Activated CD4-positive, alpha-beta T cell treated with anti-CD3 and anti-CD28 coated beads, Interleukin-2, amount 10 ng/mL, durations not matched to agents 24 days and 14 days (primary cell): ENCODE measurements around the gene TGM6. TPM values are rescaled to one million over a fixed set of nuclear protein-coding genes. Genes with fewer than 3 reads are reported as not detected.

Experiments
- DNase-seq: peaks from one replicate; pipeline ENCODE4 v3.0.0; 2022
- H3K27ac Mint-ChIP-seq: one replicate; pipeline ENCODE4 v1.8.0; 2022; ENCODE audit warnings: mild to moderate bottlenecking, mixed read lengths
- H3K27me3 Mint-ChIP-seq: one replicate; pipeline ENCODE4 v1.8.0; 2022; ENCODE audit warnings: mixed read lengths
- H3K36me3 Mint-ChIP-seq: one replicate; pipeline ENCODE4 v1.8.0; 2022; ENCODE audit warnings: low read depth, mild to moderate bottlenecking, mixed read lengths
- H3K4me1 Mint-ChIP-seq: one replicate; pipeline ENCODE4 v1.8.0; 2021; ENCODE audit warnings: mixed read lengths
- H3K4me3 Mint-ChIP-seq: one replicate; pipeline ENCODE4 v1.8.0; 2022; ENCODE audit warnings: mild to moderate bottlenecking, moderate library complexity, mixed read lengths
- H3K9me3 Mint-ChIP-seq: one replicate; pipeline ENCODE4 v1.8.0; 2021; ENCODE audit warnings: mixed read lengths
- intact Hi-C: fragments of 100-400 bp; cut with micrococcal nuclease; formaldehyde crosslinking; loops from one replicate; pipeline ENCODE4 v1.15.1; 2023
- total RNA-seq: library from RNA; stranded (reverse); gene quantifications from 2 replicates; pipeline ENCODE4 v1.2.3, GENCODE V29; 2022

Gene TGM6
- total RNA-seq, 1 donor from 2014 or later, result not detected

GRCh38 chr20:2480381-2480780 lies 99.7 kb downstream of the TGM6 start:
- H3K36me3 Mint-ChIP-seq, result peaks cover 53% of the 10 kb centered on the region
- no peak for DNase-seq
- no peaks in the 10 kb centered on the region for H3K9me3 Mint-ChIP-seq
- no peaks in the 10 kb centered on the region for H3K4me1 Mint-ChIP-seq
- H3K27ac Mint-ChIP-seq, result no peak overlapping the region
- no peak overlapping the region for H3K4me3 Mint-ChIP-seq
- intact Hi-C loops, result no loop called here
- H3K27me3 Mint-ChIP-seq, result no peaks in the 10 kb centered on the region

Other genes with a start within 250 kb of the TGM6 start
- not detected in 2 replicates for gene TGM3, start 84.9 kb upstream of the TGM6 start, total RNA-seq
- gene SNRPB, start 89.9 kb downstream of the TGM6 start, total RNA-seq, result 567 and 568 TPM in 2 replicates
- 18.9 and 21.4 TPM in 2 replicates for gene ZNF343, start 128.0 kb downstream of the TGM6 start, total RNA-seq
- not detected in 2 replicates for gene TMC2, start 155.7 kb downstream of the TGM6 start, total RNA-seq